ENCODE measurements around the gene ARPC2. TPM values are rescaled to one million over a fixed set of nuclear protein-coding genes. Genes with fewer than 3 reads are reported as not detected.

The ARPC2 gene
- total and polyA plus RNA-seq, 2 of the 13 experiments (the other 11 are each of a cell fraction or from before 2014, with no cell fraction given) = 168 to 303 TPM

- TF ChIP-seq BCL3 (CRISPR knock-in tag; IDR thresholded peaks at IDR 0.05) (peak; percentile 89; the same call in 1 of the 2 replicates), ZNF34 (CRISPR knock-in tag; IDR thresholded peaks at IDR 0.05; ENCODE audit: borderline replicate concordance) (no peak), ZNF816 (CRISPR knock-in tag; IDR thresholded peaks at IDR 0.05; ENCODE audit: borderline replicate concordance) (0 out of 2 replicates have a peak, but pooled peaks have one; percentile 62), HNF1B (CRISPR knock-in tag; IDR thresholded peaks at IDR 0.05) (peak; percentile 75; the same call in 1 of the 2 replicates), ZNF282 (IDR thresholded peaks at IDR 0.05; ENCODE audit: partially characterized antibody) (no peak), AKNA (CRISPR knock-in tag; IDR thresholded peaks at IDR 0.05; ENCODE audit: borderline replicate concordance) (no peak; the same call in 1 of the 2 replicates), LBX2 (CRISPR knock-in tag; IDR thresholded peaks at IDR 0.05; ENCODE audit: borderline replicate concordance) (no peak), ZBTB26 (CRISPR knock-in tag; IDR thresholded peaks at IDR 0.05; ENCODE audit: borderline replicate concordance) (no peak), LRRFIP1 (CRISPR knock-in tag; conservative IDR thresholded peaks at IDR 0.05) (no peak), KDM5A (IDR thresholded peaks at IDR 0.05; ENCODE audit: borderline replicate concordance, low read length) (peak; percentile 82), ELF3 (CRISPR knock-in tag; IDR thresholded peaks at IDR 0.05) (peak; percentile 89)
Observed at GRCh38 chr2:218269900-218270720, 53.1 kb downstream of the ARPC2 start, which contains the start of the genes AAMP and PNKD (continued).
